Measurements from ENCODE around the gene NDUFS6. TPM values are rescaled to one million over a fixed set of nuclear protein-coding genes. Genes with fewer than 3 reads are reported as not detected.
A peak's percentile ranks its signal among the peaks of the same experiment; 100 is the strongest.

The NDUFS6 gene
- total RNA-seq, 1 donor from 2014 or later, result 181 TPM

GRCh38 chr5:1771149-1772065 is 29.8 kb upstream of the NDUFS6 start:
- DNase-seq (ENCODE audit: low read depth), result no peak
- H3K4me3 ChIP-seq (ENCODE audit: low read depth, low read length), result no peak overlapping the region
- TF ChIP-seq CTCF (conservative IDR thresholded peaks at IDR 0.05; ENCODE audit: low read depth, low read length), result no peak

- no peak overlapping the region for H3K4me3 ChIP-seq (ENCODE audit: low read depth, low read length)
- TF ChIP-seq CTCF (conservative IDR thresholded peaks at IDR 0.05; ENCODE audit: low read depth, low read length), result peak; percentile 57
- no peak for DNase-seq (ENCODE audit: low read depth)
These were observed 28.6 kb upstream of the NDUFS6 start for GRCh38 chr5:1772634-1773033.

- DNase-seq (ENCODE audit: low read depth), result no peak
- TF ChIP-seq CTCF (conservative IDR thresholded peaks at IDR 0.05; ENCODE audit: low read depth, low read length), result no peak
- no peak overlapping the region for H3K4me3 ChIP-seq (ENCODE audit: low read depth, low read length)
These were observed 24.4 kb upstream of the NDUFS6 start for GRCh38 chr5:1776831-1777230.

- DNase-seq (ENCODE audit: low read depth), result no peak
- H3K4me3 ChIP-seq (ENCODE audit: low read depth, low read length), result no peak overlapping the region
- no peak for TF ChIP-seq CTCF (conservative IDR thresholded peaks at IDR 0.05; ENCODE audit: low read depth, low read length)
These were observed 23.7 kb upstream of the NDUFS6 start for GRCh38 chr5:1777281-1778137.

- H3K4me3 ChIP-seq (ENCODE audit: low read depth, low read length), result no peak overlapping the region
- TF ChIP-seq CTCF (conservative IDR thresholded peaks at IDR 0.05; ENCODE audit: low read depth, low read length), result no peak
- no peak for DNase-seq (ENCODE audit: low read depth)
These were observed 22.8 kb upstream of the NDUFS6 start for GRCh38 chr5:1778138-1779020.

- no peak for DNase-seq (ENCODE audit: low read depth)
- H3K4me3 ChIP-seq (ENCODE audit: low read depth, low read length), result no peak overlapping the region
- no peak for TF ChIP-seq CTCF (conservative IDR thresholded peaks at IDR 0.05; ENCODE audit: low read depth, low read length)
These were observed 22.1 kb upstream of the NDUFS6 start for GRCh38 chr5:1779021-1779680.

All from epithelial cell of proximal tubule (primary cell).